OCI-M1 (cell line): ENCODE data around the gene FBXO33.
A peak's percentile ranks its signal among the peaks of the same experiment; 100 is the strongest.

ENCODE experiments used
- DNase-seq: peaks from one replicate; lab custom pipeline; 2025; lab: John Stamatoyannopoulos, UW

The FBXO33 gene, protein sequence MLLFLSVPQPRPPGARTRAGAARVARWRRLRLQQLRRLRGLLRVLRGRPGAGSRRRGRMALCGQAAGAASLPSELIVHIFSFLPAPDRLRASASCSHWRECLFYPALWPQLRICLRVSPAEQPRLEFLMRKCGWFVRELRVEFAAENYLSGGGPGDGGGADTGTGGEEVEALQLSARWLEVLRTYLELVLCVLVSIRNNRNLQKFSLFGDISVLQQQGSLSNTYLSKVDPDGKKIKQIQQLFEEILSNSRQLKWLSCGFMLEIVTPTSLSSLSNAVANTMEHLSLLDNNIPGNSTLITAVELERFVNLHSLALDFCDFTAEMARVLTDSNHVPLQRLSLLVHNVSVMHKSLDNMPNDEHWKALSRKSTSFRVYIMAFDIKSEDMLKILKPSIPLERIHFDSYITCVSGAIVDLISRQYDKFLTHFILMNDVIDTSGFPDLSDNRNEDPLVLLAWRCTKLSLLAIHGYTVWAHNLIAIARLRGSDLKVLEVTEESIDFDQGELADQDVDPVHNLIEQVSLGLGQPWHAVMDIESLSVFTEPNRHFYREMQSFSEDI

DNA sequence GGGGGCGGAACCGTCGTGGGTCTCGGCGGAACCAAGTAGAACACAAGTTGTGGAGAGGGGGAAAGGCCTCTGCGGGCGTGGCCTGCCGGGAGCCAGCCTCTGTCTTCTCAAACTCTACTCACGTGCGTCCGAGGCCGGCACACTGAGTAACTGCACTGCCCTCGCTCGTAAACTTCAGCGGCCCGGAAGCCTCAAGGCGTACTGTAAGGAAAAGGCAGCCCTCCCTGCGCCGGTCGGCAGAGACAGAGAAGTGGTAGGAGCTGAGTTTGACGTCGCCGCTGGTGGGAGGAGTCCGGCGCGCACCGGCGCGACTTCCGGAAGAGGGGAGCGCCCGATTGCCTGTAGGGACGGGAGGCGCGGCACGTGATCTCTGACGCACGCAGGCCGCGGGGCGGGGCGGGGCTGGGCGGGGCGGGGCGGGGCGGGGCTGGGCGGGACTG is at the start of gene FBXO33:
TSS of gene FBXO33 (minus strand) at position 255 of the 440 bp plus-strand sequence. CDS start 271 bp downstream, outside the sequence.
- peak; percentile 95 for DNase-seq

DNA sequence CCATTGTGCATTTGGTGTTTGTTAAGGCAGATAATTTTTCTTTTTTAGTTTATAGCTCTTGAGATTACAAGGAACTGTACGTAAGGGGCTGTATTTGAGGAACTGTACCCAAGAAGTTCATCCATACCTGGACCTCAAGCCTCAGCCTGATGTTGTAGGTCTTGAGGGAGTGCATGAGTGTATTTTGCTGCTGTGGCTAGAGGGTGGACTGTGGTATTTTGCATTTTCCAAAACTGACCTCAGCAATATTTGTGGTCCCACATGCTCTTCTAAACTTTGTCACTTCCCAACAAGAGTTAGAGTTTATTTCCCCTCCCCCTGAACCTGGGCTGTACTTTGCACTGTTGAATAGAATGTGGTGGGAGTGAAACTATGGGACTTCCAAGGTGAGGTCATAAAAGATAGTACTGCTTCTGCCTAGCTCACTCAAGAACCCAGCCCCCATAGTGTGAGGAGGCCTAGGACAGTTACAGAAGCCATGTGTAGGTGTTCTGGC is 42.2 kb upstream of the FBXO33 start:
- no peak for DNase-seq

DNA sequence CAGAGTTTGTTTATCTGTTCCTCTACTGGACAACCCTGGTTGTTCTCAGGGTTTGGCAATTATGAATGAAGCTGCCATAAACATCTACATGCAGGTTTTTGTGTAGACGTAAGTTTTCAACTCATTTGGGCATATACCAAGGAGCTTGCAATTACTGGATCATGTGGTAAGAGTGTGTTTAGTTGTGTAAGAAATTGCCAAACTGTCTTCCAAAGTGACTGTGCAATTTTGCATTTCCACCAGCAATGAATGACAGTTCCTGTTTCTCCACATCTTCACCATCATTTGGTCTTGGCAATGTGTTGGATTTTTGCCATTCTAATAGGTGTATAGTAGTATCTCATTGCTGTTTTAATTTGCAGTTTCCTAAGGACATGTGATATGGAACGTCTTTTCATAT is 39.8 kb upstream of the FBXO33 start:
- DNase-seq = peak; percentile 11

DNA sequence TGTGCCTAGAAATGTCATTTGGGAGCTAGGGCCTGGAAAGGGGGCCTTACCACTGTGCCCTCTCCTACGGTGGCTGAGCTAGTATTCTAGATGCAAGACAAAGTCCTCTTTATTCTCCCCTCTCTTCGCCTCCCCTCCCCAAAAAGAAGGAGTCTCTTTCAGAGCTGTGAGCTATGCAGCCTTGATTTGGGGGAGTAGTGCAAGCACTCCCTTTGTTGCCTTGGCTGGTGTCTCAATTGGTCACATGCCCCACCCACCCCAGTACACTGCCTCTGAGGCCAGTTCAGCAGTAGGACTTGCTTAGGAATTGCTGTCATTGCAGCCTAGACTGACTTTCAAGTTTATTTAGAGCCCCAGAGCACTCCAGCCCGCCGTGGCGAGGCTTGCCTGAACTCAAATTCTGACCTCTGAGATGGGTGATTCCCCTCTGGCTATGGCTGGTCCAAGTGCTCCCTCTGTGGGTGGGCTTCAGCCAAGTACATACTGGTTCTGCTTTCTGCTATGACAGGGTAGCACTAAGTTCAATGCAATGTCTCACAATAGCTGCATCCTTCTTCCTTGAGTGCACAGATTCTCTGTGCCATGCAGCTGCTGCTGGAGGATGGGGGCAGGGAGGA is 37.0 kb upstream of the FBXO33 start:
- DNase-seq = peak; percentile 70

DNA sequence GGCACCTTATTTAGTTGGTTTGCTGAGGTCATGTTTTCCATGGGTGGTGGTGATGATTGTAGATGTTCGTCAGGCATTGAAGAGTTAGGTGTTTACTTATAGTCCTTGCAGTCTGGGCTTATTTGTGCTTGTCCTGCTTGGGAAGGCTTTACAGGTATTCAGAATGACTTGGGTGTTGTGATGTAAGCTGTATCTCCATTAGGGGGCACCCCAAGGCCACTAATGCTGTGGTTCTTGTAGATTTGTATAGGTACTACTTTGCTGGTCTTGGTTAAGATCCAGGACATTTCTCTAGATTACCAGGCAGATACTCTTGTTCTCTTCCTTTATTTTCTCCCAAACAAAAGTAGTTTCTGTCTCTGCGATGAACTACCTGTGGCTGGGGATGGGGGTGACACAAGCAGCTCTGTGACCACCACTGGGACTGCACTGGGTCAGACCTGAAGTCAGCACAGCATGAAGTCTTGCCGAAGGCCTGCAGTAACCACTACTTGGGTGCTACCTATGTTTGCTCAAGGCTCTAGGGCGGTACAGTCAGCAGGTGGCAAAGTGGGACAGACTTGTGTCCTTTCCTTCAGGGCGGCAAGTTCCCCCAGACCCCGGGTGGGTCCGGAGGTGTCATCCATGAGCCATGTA is 35.8 kb upstream of the FBXO33 start:
- DNase-seq = peak; percentile 49

DNA sequence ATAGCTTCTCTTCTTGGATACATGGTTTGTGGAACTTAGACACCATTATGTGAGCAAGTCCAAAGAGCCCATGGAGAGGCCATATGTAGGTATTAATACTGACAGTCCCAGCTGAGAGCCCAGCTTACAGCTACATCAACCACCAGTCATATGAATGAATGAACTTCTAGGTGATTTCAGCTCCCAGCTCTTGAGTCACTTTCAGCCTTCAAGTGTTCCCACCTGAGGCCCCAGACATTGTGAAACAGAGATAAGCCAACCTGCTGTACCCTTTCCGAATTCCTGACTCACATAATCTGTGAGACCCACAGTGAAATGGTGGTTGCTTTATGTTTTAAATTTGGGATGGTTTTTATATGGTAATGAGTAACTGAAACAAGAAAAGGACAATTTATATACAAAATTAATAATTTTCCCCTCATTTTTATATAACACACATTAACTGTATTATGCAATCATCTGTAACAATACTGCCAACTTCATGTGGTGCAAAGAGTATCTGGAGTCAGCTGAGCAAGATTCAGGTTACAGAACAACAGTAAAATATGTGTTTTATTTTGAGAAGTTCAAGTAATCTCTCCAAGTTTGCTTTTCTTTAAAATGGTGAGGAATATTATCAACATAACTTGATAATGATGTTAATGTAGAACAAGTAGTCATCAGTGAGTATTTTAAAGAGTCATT is 27.7 kb upstream of the FBXO33 start:
- peak; percentile 35 for DNase-seq

DNA sequence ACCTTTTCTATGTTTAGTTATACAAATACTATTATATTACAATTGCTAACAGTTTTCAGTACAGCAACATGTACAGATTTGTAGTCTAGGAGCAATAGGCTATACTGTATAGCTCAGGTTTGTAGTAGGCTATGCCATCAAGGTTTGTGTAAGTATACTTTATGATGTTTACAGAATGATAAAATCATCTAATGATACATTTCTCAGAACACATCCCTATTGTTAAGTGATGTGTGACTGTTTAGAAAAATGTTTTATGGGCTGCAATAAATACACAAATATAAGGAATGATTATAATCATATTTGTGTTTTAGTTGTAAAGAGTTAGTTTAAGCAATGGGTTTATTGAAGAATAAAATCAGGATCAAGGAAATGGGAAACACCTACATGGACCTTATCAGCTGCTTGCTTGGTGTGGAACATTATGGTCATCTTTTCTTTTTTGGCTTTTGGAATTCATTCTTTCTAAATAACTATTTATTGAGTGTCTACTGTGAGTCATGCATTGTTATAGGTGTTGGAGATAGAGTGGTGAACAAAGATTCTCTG is 24.5 kb upstream of the FBXO33 start:
- DNase-seq = no peak

DNA sequence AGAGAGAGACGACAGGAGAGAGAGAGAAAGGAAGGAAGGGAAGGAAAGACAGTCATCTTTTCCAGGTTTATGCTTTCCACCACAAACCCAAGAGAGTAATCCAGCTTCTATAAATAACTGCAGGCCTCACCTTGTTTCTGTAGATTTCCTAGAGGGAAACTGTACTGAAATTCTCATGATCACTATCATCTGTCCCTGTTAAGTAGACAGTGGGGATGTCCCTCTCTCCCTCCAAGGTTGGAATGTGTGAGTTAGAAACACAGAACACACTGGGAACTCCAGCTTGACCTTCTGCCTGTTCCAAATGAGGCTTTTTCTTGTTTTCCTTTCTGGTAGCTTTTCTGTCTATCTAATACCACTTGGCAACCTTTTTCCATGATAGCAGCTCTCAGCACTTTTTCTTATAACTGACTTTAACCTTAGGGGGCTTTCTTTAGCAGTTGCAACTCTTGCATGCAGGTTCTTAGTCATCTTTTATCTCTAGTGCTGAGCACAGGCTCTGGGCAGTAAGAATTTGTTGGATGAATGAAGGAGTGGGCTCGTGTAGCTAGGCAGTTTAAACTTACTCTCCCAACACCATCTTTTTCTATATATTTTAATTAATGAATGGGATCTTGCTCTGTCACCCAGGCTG is 22.8 kb upstream of the FBXO33 start:
- peak; percentile 21 for DNase-seq

DNA sequence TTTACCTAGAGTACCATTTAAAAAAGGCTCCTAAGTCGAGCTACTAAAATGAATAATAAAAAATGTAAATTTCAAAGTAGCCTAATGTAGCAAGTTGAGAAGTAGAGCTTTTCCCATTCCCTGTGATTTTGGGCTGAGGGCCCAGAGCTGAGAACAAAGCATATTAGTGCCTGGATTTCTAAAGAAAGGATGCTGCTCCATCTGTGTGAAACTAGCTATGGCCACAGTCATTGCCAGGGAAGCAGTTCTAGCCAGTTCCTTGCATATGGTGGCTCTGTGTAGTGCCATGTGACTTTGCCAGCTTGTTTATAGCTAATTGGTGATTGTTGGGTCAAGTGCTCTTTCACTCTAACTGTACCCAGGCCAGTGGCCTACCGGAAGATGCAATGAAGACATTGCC is 20.4 kb upstream of the FBXO33 start:
- no peak for DNase-seq

DNA sequence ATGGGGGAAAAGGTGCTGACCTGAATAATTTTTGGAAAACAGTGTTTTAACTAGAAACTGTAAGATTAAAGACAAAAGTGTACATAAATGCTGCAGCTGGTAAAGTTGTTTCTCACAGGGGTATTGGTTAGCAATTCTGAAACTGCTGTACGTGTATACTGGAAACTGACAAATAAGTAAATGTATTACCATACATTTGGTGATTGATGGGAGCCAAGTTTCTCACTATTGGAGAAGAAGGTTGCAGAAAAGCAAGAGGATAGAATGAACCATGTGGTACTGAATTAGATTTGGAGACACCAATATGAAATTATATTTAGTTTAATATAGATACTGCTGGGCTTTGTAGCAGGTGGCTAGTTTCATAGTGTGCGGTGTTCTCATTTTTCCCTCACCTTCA is 19.6 kb upstream of the FBXO33 start:
- no peak for DNase-seq

DNA sequence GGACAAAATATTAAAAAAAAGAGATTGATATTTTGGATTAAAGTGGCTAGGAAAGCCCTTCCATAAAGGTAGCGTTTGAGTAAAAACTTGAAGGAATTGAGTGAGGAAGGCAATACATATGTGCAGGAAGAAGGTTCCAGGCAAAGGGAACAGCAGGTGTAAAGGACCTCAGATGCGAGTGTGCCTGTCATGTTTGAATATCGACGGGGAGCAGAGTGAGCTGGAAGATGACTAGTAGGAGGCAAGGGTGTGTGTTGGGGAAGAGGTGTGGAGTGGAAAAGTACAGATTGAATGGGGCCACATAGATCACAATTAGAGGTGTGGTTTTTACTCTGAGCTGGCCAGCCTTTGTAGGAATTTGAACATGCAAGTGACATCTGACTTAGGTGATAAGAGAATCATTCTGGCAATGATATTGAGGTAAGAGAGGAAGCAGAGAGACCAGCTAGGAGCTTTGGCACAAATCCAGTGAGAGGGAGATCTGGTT is 15.0 kb upstream of the FBXO33 start:
- DNase-seq = peak; percentile 77

DNA sequence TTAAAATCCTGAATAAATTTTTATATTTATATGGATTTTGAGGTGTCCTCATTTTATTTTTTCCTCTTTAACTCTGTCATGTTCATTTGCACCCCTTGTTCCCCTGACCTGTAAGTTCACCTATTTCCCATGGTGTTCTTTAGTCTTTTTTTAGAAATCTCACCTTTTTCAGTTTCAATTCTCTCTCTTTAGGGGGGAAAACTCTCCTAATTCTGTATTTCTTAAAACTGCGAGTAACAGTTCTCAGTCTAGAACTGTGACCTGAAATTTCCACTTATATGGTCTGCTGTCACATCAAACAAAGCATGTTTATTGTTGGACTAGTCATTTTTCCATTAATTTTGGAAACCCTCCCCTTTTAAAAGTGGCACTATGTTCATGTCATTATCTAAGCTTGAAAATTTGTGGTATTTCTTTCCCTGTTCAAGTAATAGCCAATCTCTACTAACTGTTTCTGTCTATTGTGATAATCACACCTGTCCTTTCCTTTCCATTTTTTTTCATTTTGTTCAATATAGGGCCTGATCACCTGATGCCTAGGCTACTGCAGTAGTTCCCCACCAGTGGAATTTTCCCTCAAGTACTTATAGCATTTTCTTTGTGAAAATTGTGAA is 14.0 kb upstream of the FBXO33 start:
- DNase-seq = no peak

DNA sequence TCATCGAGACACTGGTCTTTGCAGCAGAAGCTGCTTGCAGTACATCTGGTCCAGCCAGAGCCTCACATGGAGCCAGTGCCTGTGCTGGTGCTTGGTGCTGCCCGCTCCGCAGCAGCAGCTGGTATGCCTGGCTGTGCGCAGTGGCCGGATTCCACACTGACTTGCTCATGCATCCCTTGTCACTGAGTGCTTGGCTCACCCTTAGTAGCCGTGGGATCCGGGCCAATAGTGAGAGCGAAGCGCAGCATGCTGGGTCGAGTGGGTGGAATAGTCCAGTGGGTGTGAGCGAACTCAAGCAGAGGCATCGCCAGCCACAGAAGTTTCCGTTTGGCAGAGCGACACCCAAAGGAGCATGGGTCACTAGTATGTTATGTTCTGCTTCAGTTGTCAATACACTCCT is 10.1 kb upstream of the FBXO33 start:
- DNase-seq = no peak

DNA sequence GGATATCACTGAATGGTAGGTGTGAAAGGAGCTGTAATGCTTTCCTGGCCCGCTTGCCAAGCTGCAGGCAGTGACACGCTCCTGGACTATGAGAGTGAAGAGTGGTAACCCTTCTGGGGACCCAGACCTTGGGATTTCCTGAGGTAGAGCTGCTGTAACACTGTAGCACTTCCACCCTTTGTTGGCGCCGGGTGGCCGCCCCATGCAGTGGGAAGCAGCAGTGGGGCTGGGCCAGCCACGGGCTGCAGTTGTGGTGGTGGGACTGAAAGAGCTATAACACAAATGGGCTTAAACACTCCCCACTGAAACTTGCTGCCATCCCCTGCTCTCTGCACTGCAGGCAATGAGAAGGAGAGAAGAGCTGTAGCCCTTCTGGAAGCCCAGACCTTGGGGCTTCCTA is 9.6 kb upstream of the FBXO33 start:
- no peak for DNase-seq

DNA sequence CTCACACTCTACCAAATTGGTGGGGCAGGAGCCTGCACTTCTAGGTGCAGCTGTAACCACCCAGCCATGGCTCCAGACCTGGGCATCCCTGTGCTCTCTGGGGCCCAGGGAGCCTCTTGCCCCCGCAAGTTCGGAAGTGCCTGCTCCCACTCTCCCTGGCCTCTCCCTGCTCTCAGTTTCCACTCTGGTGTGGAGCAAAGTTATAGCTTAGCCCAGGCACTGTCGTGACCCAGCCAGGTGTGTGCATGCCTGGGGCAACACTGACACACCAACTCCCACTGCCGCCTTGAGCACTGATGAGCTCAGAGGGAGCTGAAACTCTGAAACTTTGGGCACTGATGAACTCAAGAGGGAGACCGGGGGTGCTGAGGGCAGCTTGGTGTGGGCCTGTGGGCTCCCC is 8.7 kb upstream of the FBXO33 start:
- DNase-seq = no peak

DNA sequence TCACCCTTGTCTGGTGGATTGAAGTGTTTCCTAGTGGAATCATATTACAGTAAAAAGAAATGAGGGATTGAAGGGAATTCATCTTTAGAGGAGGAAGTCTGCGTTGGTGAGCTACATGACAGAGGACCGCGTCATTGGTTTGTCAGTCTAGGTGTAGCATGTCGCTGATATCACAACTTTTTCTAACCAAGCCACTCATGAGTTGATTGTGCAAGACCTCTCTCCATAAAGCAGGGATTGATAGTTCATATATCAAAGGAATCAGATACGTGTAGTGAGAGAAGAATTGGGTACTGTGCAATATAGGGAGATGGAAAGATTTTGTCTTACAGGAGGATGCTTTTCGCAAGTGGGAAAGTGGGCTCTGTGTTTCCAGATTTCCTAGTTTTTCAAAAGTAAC is 3.0 kb upstream of the FBXO33 start:
- DNase-seq = no peak

DNA sequence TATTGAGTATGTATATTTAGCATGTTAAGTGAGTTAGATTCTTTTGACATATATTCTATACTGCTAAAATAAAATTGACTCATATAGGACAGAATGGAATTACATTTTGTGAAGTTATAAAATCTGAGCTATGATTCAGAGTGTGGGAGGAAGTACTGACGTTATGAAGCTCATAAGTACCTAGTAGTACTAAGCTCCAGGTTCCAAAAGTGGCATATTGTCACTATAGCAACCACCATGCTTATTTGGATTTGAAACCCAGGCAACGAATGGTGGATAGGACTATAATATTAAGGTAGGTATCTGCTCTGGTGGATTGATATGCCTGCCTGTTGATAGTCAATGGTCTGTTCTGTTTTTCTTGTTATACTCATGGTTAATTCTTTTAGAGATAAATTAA is 2.2 kb upstream of the FBXO33 start:
- DNase-seq = no peak

DNA sequence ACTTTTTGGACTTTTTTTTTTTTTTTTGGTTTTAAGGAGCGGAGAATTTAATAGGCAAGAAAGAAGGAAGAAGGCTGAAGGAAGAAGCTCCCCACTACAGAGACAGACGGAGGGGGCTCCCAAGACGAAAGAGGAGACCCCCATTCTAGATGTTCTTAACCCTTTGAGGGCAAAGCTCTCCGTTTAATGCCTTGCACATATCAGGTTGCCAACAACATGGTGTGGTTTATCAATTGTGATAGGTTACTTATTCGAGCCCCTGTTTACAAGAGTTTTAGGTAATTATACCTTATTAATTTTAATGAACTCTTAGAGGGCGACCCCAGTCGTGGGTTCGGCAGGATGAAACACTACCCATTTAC is 1.2 kb upstream of the FBXO33 start:
- DNase-seq = no peak

DNA sequence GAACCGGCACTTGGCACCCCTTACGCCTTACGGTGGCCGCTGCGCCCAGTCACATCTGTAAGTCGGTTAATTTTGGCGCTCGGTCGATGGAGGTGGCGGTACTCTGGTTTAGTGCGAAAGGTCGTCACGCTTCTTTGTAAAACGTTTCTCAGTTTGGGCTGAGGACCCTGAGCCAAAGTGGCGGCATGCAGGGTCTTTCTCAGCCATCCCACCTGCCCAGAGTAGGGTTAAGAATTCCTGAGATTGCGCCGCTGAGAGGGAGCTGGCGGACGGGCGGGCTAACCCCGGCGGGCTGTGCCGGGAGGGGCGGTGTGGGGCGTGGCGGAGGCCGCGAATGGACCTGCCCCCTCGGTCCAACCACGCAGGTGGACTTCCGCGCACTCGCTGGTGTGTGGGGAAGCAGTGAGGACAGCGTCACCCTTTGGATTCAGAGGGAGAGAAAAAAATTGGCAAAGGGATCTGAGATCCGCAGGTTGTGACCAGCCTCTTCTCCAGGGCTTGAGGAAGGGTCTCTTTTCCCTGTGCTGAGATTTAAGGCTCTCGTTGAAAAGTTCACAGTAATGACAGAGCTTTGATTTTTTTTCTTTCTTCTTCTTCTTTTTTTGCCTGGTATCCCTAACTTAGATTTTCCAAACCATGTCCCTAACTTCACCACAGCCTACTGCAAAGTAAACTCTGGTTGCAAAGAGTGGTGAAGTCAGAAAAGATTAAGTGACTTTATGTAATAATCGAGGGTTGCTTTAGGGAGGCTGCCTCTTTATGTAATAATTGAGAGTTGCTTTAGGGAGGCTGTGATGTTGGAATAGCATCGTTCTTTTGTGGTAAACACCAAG is 602 bp upstream of the FBXO33 start:
- peak; percentile 86 for DNase-seq
